ENCODE results near the gene CTCFL.
"Not testable (repeated sequence)": the region's sequence is repeated elsewhere in the genome, so short reads cannot be mapped to it uniquely, and the experiment has no call there.

Gene CTCFL

GRCh38 chr20:57536120-57536708, 11.3 kb upstream of the CTCFL start:
- DNase-seq (ENCODE audit: low read depth in 2 of 2): no peak

GRCh38 chr20:57535297-57535696, 10.4 kb upstream of the CTCFL start:
- DNase-seq (ENCODE audit: low read depth in 2 of 2): no peak

GRCh38 chr20:57532104-57532503, 7.2 kb upstream of the CTCFL start:
- DNase-seq (ENCODE audit: low read depth in 2 of 2): no peak

GRCh38 chr20:57530327-57530981, 5.5 kb upstream of the CTCFL start:
- no peak for DNase-seq (ENCODE audit: low read depth in 2 of 2)

DNA sequence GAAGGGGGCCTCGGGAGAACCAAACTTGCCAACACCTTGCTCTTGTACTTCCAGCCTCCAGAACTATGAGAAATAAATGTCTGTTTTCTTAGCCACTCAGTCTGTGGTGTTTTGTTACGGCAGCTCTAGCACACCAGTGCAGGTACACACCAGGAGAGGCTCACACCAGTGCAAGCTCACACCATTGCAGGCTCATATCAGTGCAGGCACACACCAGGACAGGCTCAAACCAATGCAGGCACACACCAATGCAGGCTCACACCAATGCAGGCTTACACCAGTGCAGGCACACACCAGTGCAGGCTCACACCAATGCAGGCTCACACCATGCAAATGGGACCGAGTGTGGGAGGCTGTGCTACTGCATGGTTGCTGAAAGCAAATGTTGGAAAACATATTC, 4.9 kb upstream of the CTCFL start:
- no peak for DNase-seq (ENCODE audit: low read depth in 2 of 2)

DNA sequence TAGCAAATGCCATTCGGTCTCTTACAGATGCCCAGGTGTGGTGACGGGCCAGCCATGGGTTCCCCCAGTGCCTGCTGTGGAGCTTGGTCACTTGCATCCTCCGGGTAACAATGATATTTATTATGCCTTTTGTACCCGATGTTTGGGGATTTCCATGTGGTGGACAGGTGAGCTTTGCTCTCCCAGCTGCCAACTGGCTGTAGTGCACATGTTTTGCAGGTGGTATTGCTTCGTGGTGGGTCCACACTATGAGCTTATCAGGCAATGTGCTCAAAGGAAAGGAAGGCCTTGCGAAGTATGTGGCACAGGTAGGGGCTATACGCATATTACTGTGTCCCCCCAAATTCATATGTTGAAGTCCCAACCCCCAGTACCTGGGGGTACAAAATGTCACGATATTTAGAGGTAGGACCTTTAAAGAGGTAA, 4.2 kb upstream of the CTCFL start:
- no peak for DNase-seq (ENCODE audit: low read depth in 2 of 2)

GRCh38 chr20:57528148-57528547, 3.2 kb upstream of the CTCFL start:
- DNase-seq (ENCODE audit: low read depth in 2 of 2): no peak

- no peak for DNase-seq (ENCODE audit: low read depth in 2 of 2)
Observed at GRCh38 chr20:57527728-57528127, 2.8 kb upstream of the CTCFL start.

- no peak for DNase-seq (ENCODE audit: low read depth in 2 of 2)
Observed at GRCh38 chr20:57526885-57527460, 2.0 kb upstream of the CTCFL start.

DNA sequence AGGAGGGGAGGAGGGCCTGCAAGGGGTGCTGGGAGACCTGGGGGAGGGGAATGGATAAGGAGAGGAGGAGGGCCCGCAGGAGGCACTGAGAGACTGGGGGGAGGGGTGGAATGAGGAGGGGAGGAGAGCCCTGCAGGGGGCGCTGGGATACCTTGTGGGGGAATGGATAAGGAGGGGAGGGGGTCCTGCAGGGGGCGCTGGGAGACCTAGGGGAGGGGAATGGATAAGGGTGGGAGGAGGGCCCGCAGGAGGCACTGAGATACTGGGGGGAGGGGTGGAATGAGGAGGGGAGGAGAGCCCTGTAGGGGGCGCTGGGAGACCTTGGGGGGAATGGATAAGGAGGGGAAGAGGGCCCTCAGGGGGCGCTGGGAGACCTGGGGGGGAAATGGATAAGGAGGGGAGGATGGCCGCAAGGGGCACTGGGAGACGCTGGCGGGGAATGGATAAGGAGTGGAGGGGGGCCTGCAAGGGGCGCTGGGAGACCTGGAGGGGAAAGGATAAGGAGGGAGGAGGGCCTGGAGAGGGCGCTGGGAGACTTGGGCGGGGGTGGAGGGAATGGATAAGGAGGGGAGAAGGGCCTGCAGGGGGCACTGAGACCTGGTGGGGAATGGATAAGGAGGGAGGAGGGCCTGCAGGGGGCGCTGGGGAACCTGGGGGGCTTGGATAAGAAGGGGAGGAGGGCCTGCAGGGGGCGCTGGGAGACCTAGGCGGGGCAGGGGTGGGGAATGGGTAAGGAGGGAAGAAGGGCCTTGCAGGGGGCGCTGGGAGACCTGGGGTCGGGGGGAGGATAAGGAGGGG, 1.3 kb upstream of the CTCFL start:
- DNase-seq (ENCODE audit: low read depth in 2 of 2): peak; percentile 20 to 28

GRCh38 chr20:57525328-57526086, 567 bp upstream of the CTCFL start:
- no peak for DNase-seq (ENCODE audit: low read depth in 2 of 2)

DNA sequence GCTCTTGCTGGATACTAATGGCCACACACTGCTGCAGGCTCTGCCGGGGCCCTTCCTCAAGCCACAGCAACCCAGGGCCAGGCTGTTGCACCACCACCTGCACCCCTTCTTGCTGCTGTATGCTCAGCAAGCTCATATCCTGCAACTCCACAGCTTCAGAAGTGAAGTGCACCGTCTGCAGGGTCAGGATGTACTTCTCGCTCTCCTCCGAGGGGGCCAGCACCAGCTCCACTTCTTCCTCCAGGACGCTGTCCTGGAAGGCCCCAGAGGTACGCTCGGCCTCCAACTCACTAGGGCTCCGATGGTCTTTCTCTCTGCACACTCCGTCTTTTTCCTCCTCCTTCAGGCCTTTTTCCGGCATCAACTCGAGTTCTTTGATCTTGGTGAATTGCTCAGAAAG, 1.2 kb downstream of the CTCFL start:
- DNase-seq (ENCODE audit: low read depth in 2 of 2): no peak

GRCh38 chr20:57522380-57523140, 2.4 kb downstream of the CTCFL start:
- no peak for DNase-seq (ENCODE audit: low read depth in 2 of 2)

- DNase-seq (ENCODE audit: low read depth in 2 of 2): no peak
Observed at GRCh38 chr20:57517904-57518303, 7.0 kb downstream of the CTCFL start.

DNA sequence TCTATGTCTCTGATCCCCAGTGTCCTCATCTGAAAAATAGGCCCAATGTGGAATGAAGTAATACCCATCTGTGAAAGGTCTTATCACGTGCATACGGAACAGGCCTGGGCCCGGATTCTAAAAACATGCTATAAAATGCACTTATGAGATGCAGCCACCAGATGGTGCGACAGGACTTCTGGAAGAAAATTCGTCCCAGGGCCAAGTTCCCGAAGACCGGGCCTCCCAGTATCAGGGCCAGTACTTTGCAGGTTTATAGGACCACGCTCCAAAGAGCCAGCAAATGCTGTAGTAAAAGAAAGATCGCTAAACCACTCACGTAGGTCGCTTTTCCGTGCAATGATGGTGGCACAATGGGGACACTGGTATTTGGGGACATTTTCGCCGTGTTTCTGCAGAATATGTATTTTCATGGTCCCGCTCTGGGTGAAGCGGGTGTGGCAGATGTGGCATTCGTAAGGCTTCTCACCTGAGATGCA, 10.6 kb downstream of the CTCFL start:
- no peak for DNase-seq (ENCODE audit: low read depth in 2 of 2)

DNA sequence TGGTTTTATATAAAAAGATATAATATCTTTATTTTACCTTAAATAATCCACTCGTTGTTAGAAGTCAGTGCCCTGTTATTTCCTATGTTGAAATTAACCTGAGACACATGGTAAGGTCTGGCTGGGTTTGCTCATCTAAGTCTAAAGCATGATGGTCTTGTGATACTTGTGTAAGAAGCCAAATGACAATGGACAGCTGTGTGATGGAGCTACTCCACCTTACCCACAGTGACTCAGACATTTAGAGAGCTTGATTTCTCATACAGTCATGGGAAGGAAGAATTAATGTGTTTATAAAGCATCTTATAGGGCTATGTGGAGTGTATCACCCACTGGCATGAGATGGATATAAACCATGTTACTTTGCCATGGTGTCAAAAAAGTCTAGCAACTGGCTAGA, 11.7 kb downstream of the CTCFL start:
- DNase-seq (ENCODE audit: low read depth in 2 of 2): no peak

- DNase-seq (ENCODE audit: low read depth in 2 of 2): no peak
Observed at GRCh38 chr20:57512432-57512831, 12.5 kb downstream of the CTCFL start.

DNA sequence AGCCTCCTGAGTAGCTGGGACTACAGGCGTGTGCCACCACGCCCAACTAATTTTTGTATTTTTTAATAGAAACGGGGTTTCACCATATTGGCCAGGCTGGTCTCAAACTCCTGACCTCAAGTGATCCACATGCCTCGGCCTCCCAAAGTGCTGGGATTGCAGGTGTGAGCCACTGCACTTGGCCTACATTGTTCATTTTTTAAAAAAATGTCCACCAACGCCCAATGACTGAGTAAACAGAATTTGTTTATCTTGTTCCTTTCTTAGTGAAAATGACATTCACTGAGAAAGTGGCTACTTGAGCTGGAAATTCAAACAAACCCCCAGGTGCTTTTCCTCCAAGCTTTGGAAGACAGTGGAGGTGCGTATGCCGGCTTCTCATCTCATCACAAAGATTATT, 13.2 kb downstream of the CTCFL start:
- DNase-seq (ENCODE audit: low read depth in 2 of 2): not testable (repeated sequence)

- no peak for DNase-seq (ENCODE audit: low read depth in 2 of 2)
Observed at GRCh38 chr20:57509665-57510237, 15.2 kb downstream of the CTCFL start.

GRCh38 chr20:57508831-57509230, 16.1 kb downstream of the CTCFL start:
- no peak for DNase-seq (ENCODE audit: low read depth in 2 of 2)

DNA sequence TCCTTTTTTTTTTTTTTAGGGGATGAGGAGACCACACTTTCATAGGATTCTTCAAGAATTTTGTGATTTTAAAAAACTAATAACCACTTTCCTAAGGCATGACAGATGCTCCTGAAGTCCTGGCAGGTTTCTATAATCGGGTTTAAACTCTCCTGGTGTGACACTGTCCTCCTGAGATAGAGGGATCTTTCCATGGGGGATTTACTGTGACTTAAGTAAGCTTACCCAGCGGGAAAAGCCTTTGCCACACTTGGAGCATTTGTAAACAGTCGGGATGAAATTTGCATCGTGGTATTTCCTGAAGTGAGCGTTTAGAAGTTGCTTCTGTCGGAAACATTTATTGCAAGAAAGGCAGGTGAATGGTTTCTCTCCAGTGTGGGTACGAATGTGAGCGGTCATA, 16.6 kb downstream of the CTCFL start:
- DNase-seq (ENCODE audit: low read depth in 2 of 2): no peak
